GM12892 (cell line): ENCODE results near the gene HOMER2.

Experiments
- POLR2A ChIP-seq: IDR thresholded peaks from 2 replicates; pipeline ENCODE4 v1.6.1; 2011; ENCODE audit warnings: low read depth, low read length, control low read depth
- POLR2AphosphoS5 ChIP-seq: IDR thresholded peaks from 2 replicates; pipeline ENCODE4 v1.6.1; 2011; ENCODE audit warnings: low read depth, low read length, control low read depth
- TAF1 ChIP-seq: IDR thresholded peaks from 2 replicates; pipeline ENCODE4 v1.6.1; 2011; ENCODE audit warnings: low read depth, mild to moderate bottlenecking, control low read depth, low read length, borderline replicate concordance

DNA sequence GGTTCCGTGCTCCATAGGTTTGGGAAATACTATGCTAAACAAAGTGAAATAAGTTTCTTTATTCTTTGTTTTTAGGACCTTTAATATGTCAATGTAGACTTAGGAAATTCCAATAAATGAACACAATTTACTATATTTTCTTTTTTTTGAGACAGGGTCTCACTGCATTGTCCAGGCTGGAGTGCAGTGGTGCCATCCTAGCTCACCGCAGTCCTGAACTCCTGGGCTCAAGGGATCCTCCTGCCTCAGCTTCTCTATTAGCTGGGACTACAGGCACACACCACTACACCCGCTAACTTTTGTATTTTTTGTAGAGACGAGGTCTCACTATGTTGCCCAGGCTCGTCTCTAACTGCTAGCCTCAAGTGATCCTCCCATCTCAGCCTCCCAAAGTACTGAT lies 12.4 kb upstream of the HOMER2 start:
- TF ChIP-seq TAF1 (no peak), POLR2AphosphoS5 (no peak), POLR2A (no peak)
